ENCODE data around the gene CRYGN.

Gene CRYGN

GRCh38 chr7:151439855-151440798, at the start of gene CRYGN:
Gene CRYGN, minus strand, starts transcription at chr7:151440141. Its CDS starts 224 bp downstream, at chr7:151439917.
- DNase-seq, result no peak

GRCh38 chr7:151489498-151489897, 49.6 kb upstream of the CRYGN start:
- DNase-seq, result no peak

GRCh38 chr7:151488096-151488495, 48.2 kb upstream of the CRYGN start:
- no peak for DNase-seq

- DNase-seq, result no peak
Measured at GRCh38 chr7:151487228-151487627, 47.3 kb upstream of the CRYGN start.

GRCh38 chr7:151486074-151486473, 46.1 kb upstream of the CRYGN start:
- DNase-seq, result no peak

GRCh38 chr7:151484971-151485707, 45.2 kb upstream of the CRYGN start:
- DNase-seq, result no peak

- DNase-seq, result no peak
Measured at GRCh38 chr7:151483711-151483983, 43.7 kb upstream of the CRYGN start.

GRCh38 chr7:151482883-151483710, 43.2 kb upstream of the CRYGN start:
- DNase-seq, result no peak

- no peak for DNase-seq
Measured at GRCh38 chr7:151481650-151482505, 41.9 kb upstream of the CRYGN start.

- no peak for DNase-seq
Measured at GRCh38 chr7:151477867-151478266, 37.9 kb upstream of the CRYGN start.

- no peak for DNase-seq
Measured at GRCh38 chr7:151472644-151473380, 32.9 kb upstream of the CRYGN start.

GRCh38 chr7:151470711-151471110, 30.8 kb upstream of the CRYGN start:
- no peak for DNase-seq

GRCh38 chr7:151469281-151469680, 29.3 kb upstream of the CRYGN start:
- DNase-seq, result no peak

GRCh38 chr7:151468217-151469018, 28.5 kb upstream of the CRYGN start:
- DNase-seq, result peak in 6 of 14 donors; percentile 11 to 40 (median 19)

GRCh38 chr7:151465169-151465568, 25.2 kb upstream of the CRYGN start:
- no peak for DNase-seq

GRCh38 chr7:151462306-151462779, 22.4 kb upstream of the CRYGN start:
- no peak for DNase-seq

- DNase-seq, result no peak
Measured at GRCh38 chr7:151461942-151462230, 21.9 kb upstream of the CRYGN start.

GRCh38 chr7:151461096-151461941, 21.4 kb upstream of the CRYGN start:
- no peak for DNase-seq

- peak in 1 of 14 donors; percentile 32 for DNase-seq
Measured at GRCh38 chr7:151460474-151460855, 20.5 kb upstream of the CRYGN start.
